IPS-NIHi7 (cell line): Measurements from ENCODE around the gene ZNF385B.

Experiments used
- DNase-seq: peaks from one replicate; pipeline ENCODE4 v3.0.0; 2012; ENCODE audit warnings: mixed read lengths; ENCODE audit errors: extremely low spot score

The ZNF385B gene

DNA sequence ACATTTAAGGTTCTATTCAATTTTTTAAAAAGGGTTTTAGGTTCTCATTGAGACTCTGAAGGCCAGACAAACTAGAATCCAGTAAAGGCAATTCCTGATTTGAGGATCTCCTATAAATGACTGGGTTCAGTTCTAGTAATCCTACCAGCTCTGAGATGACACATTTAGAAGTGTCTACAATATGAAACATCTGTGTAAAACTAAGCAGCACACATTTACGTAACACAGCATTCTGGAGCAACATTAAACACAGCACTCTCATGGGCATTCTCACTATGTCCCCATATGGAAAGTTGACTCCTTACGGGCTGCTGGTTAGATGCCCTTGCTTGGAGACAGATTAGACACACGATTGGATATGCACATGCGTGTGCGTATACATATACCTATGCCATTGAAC is 114.4 kb downstream of the ZNF385B start:
- DNase-seq: no peak

DNA sequence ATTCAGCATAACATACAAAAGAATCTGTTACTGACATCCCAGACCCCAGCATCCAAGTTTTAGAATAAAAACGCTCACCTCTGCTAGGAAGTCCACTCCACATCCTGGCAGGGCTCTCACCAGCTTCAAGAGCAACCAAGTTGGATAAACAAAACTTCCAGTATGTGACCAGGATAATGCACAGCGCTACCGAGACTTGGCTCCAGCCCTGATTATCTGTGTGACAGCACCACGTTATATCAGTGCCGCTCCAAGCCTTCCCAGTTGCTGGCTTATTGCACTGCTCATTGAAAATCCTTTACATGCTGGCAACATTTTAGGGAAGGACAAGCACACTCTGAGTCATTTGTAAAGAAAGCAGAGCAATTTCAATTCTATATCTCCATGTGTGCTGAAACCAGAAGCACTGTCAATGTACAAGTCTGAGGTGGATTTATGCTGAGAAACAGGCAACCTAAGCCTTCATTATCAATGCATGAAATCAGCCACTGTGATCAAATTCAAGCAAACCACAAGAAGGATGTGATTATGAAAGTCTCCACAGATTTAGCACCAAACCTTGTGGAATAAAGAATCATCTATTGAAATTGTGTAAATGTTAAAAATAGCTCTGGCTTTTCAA is 115.7 kb downstream of the ZNF385B start:
- DNase-seq: no peak

DNA sequence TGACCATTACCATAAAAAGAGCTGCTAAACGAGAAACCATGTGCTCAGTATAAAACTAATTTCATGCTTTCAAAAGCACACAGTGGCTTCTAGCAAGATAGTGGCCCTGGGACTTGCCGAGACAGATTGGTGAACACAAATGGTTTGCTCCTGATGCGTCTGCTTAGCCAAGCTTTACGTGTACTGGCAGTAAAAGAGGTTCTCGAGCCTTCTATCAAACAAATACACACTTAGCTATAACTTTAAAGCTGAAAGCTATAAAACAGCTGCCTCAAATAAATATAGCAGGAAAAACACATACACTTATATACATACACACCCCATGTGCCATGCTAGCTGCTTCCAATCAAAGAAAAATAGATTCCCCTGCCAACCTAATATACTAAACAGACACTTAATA is 117.0 kb downstream of the ZNF385B start:
- no peak for DNase-seq

DNA sequence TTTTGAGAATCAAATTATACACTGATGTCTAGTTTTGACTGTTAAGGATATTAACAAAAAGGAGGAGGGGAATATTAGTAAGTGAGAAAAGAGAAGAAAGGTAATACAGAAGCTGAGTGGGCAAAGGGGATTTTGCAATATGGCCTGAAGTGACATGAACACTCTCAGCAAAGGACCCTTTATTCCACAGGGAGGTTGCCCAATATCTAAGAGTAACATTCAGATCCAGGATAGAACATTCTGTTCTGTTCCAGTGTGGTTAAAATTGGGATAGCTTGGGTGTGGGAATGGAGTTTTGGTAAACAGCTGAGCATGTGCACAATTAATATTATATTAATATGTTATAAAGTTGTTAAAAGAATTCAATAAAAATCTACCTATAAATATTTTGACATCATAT is 120.1 kb downstream of the ZNF385B start:
- DNase-seq: no peak

DNA sequence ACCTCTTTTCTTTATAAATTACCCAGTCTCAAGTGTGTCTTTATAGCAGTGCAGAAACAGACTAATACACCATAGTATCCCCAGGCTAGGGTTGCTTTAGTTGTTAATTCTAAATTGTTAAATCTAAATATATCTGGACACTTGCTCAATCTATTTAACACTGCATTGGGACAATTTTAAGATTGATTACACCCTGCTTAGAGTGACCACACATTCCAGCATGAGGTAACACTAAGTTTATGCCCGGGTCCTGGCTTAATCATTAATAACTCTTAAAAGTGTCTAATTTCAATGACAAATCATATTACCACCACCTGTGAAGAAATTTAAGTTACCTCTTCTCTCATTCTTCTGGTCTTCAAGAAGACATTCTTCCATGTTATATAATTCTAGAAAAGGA is 131.4 kb downstream of the ZNF385B start:
- DNase-seq: no peak

DNA sequence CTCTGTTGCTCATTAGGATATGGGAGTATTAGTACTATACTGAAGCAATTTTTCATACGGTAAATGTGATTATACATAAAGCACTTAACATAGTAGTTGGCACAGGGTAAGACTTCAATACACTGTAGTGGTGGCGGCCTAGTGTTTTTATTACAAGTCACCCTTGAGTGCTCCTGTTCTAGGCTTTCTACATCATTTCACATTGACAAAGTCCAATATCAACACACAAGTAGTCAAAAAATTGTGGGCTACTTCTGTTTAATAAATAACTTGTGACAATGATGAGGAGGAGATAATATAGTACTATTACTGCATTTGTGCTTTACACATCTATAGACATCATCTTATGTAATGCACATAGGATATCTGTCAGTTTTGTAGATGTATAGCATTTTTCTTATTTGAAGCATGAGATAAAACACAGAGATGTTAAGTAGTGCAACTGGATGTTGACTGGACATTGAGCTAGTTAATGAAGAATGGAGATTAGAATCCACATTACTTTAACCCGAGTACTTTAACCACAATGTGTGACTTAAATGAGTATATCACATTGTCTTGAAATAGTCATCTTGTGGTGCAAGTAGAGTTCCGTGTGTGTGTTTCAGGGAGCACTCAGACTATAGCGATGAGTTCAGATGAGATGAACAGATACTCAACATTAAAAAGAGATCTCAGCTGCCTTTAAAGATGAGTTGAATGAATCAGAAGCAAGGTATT is 134.8 kb downstream of the ZNF385B start:
- no peak for DNase-seq

DNA sequence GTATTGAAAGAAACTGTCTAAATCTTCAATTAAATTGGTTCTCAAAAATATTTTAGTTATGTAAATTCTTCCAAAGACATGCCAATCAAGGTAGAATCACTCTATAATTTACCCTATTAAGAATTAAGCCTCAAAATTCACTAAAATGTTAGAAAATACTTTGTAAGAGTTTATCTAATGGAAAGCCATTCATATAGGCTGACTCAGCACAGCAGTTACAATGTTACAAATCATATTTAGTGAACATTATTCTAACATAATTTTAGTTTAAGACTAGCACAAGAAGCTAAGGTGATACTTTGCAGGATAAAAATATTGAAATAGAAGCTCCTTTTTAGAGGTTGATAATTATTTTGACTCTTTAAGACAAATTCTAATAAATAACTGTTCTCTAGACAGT is 137.0 kb downstream of the ZNF385B start:
- DNase-seq: no peak

DNA sequence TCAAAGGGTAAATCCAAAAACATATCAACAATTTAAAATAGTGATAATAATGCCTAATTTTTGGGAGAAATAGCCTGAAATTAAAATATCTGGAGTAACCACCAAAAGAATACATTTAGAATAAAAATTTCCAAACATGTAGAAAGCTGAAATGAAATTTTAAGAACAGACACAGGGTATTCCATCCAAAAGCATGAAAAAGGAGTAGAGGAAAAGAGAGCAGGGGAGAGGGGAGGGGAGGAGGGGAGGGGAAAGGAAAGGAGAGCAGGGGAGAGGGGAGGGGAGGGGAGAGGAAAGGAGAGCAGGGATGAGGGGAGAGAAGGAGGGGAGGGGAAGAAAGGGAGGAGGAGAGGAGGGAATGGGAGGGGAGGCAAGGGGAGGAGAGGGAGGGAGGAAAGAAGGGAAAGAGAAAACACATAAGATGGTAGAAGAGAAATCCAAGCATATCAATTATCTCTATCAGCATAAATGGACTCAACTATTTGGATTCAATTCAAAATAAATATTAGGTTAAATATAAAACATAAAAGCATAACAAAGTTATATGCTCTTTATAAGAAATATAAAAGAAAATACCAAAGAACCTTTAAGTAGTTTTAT is 141.1 kb downstream of the ZNF385B start:
- DNase-seq: no peak

DNA sequence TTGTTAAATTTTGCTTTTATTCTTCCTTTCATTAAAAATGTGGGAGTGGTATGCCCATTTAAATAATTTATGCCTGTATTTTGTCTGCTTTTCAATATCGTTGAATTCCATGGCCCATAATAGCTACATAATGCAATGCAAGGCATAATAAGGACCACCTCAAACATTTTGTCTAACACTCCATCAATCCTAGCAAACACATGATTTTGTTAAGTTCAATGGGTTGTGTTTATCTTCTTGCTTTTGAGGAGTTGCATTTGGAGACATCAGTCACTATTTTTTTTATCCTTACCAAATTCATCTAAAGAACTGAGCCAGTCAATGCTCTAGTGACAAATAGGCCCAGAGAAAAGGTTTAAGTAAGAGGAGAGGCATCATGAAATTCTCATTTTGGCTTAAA is 145.5 kb downstream of the ZNF385B start:
- DNase-seq: no peak

DNA sequence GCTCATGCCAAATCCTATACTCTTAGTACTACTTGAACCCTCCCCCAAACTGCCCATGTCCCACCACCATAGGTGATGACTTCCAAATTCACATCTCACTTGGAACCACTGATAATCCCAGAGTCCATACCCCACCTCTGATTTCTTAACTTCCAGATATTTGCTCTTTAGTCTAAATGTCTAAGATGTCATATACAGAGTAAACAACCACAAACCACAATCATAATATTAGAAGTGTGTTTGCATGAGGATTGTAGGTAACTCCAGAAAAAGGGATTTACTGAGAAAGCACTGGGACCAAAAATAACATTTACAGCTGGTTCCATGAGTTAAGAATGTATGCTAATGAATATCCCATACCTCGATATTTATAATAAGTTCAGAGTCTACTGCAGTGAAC is 146.2 kb downstream of the ZNF385B start:
- no peak for DNase-seq

DNA sequence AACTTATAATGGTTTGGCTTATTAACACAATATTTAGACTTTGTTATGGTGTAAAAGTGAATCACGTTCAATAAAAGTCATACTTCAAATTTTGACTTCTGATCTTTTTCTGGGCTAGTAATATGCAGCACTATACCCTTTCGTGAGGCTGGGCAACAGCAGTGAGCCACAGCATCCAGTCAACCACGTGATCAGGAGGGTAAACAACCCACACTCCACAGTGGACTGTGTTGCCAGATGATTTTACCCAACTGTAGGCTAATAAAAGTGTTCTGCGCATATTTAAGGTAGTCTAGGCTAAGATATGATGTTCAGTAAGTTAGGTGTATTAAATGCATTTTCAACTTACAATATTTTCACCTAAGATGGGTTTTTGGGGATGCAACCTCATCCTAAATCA is 148.6 kb downstream of the ZNF385B start:
- DNase-seq: no peak

DNA sequence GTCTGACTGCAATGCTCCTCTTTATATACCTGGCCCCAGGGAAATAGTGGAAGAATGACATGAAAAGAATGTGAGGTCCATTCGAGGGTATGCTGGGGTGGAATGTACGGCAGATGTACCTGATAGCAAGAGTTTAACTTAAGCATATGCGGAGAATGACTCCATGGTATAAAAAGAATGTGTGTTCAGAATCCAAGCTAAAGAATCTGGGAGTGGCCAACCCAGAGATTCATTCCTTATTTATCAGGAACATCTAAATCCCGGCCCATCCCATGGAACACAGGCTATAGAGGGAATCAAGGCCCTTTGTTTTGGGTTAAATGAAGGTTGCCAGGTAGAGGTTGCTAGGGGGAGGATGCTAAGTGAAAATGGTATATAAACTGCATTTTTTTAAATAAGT is 150.0 kb downstream of the ZNF385B start:
- DNase-seq: no peak

DNA sequence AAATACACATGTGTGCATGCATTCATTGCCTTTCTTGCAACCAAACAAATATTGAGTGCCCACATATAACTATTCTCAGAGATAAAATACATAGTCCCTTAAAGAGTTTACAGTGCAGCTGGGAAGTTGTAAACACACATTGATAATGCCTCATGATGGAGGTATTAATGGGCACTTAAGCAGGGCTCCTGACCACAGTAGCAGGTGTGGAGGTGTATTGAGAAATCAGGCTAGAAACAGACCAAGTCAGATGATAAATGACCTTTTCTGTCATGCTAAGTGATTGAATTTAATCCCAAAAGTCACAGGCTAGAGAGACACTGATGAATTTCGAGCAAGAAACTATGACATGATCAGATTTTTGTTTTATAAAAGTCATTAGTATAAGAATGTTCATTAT is 157.7 kb downstream of the ZNF385B start:
- DNase-seq: no peak

DNA sequence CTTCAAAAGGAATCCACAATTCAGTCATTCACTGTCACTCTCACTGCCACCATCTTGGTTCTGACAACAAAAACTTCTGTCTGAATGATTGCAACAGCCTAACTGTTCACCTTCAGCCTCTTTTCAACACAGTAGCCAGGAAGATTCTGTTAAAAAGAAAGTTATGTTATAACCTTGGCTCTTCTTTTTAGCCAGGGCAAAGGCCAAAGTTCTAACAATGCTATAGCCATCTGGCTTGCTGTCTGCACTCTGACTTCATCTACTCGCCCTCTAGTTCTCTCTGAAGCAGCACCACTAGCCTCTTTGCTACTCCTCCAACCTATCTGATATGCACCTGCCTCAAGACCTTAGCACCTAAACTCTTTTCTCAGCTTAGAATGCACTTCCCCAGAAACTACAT is 158.5 kb downstream of the ZNF385B start:
- no peak for DNase-seq

DNA sequence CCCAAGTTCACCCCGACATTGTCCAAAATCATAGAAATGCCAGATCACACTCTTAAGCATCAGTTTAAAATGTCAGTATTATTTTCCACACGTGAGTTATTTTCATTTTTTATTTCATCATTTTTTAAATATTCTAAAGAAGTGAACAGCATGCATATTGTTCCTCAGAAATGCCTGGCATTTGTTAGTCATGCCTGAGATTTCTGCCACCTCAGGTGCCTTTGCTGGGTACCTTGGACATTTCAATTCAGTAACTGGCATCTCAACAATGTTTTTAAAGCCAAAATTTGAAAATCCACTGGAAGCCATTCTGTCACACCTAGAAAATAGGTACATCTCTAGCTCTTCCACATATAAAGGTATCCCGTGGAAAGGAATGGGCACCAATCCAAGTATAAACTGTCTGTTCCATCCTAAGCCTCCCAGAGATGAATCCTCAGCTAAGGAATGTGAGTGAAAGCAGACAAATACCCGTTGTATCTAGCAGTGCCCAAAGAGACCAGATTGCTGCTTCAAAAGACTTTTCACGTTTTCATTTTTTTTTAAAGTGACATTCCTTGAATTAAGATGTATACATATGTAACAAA is 159.8 kb downstream of the ZNF385B start:
- DNase-seq: no peak

DNA sequence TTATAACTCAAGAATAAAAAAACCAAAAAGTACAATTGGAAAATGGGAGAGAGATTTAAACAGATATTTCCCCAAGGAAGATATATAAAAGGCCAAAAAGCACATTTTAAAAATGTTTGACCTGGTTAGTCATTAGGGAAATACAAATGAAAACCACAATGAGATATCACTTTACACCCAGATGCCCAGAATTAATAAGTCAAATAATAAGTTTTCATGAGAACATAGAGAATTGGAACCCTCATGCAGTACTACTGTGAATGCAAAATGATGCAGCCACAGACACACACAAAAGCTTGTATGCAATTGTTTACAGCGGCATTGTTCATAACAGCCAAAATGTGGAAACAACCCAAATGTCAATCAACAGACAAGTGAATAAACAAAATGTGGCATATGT is 165.9 kb downstream of the ZNF385B start:
- no peak for DNase-seq

DNA sequence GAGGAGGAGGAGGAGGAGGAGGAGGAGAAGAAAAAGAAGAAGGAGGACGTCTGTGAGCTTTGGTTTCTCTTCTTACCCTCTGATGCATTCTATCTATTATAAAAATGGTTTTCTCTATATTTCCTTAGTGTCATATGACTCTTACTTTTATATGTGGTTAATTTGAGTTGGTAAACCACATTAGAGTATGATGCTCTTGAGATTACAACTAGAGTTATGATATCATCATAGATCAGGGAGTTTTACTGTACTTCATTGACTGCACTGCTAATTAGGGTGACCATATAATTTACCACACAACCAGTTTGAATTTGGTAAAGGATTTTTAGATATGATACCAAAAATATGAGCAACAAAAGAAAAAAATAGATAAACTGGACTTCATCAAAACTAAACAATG is 166.4 kb downstream of the ZNF385B start:
- no peak for DNase-seq

DNA sequence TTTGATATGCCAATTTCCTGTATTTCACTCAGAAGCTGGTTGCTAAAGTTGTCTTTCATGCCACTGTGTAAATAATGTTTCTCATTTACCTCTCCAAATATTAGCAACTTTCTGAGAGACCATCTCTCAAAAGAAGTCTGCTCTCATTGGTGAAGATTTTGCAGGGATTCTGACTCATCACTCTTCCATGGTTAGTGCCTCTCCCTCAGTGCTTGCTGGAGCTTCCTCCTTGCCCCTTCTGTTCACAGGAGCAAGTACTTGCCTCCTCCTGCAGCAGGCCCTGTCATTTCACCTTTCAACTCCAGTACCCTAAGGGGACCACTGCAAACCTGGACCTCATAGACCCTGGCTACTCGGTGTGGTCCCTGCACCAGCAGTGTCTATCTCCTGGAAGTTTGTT is 168.8 kb downstream of the ZNF385B start:
- DNase-seq: peak; percentile 27

DNA sequence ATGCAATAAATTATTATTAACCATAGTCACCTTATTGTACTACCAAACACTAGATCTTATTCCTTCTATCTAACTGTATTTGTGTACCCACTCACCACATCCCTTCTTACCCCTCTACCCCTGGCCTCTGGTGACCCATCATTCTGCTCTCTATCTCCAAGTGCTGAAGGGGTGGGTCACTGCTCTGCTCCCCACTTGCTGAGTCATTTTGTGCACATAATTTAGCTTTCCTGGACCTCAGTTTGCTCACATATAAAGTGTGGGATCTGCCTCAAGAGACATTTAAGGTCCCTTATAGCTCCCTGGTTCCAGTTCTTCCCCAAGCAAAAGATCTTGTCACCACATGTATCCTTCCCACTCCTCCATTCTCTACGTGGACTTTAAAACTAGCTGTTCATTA is 169.4 kb downstream of the ZNF385B start:
- DNase-seq: no peak

DNA sequence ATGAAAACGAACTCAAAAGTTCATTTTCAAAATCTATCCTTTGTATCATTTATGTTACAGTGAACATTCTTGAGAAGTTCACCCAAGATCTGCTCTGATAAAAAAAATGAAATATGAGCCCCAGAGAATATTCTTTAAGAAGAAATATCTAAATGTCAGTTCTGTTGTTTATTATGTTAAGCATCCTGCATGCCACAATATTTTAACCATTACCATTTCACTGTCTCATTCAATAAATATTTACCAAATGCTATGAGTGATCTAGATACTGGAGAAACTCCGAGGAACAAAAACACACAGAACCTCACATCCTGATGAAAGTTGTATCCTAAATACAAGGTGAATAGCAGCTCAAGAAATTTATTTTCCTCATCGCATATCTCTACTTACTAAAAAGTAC is 170.2 kb downstream of the ZNF385B start:
- no peak for DNase-seq

DNA sequence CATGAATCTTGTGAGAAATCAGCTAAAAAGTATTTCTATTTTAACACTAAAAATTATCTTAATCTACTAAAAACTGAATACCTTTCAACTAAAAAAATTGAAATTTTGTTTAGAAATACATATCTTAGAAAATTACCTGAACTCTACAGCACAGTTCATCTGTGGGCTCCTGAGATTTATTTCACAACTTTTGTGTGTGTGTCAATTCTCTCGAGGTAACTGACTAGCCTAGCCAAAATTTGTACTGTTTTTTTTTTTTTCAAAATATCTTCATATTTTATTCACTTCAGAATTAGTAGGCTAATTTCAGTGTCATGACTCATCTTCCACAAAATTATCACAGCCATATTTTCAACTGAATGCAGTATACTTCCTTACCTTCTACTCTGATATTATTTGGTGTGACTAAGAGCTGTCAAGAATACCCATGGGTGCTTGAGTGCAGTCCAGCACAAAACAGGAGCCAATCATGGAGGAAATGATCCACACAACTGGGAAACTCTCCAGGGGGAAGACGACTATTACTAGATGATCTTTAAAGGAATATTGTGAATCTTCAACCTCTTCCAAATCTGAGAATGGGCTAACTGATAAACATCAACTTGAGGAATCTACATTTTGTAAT is 174.6 kb downstream of the ZNF385B start:
- no peak for DNase-seq

DNA sequence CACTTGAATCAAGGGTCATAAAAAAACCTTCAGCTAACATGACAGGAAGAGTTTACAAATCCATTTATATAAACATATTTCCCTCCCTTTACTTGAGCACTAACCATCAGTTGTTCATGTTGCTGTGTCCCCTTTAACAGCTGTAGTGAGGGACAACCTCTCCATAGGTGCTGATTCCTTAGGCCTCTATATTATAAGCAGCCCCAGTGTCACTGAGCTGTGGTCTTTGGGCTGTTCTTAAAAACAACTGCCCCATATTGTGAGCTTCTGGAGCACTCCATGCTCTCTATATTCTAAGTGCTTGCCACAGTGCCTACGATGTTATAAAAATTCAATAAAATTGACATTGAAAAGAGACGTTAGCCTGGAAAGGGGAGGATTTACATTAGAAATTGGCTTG is 175.3 kb downstream of the ZNF385B start:
- DNase-seq: no peak

DNA sequence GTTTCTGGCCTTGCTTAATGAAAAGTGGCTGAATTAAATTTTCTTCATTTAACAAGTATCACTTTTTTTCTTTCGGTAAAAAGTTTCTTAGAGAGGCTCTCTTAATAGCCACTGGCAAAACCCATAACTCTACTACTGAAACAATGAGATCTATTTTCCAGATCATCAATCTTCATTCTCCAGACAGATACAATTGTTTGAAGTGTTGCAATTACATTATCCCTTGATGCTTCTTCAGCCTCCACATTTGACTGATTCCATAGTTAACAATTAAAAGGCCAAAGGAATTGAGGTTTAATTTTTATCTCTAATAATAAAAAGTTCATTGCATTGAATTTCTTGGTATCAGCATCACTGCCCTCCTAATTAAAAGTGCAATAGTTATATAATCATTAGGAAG is 176.3 kb downstream of the ZNF385B start:
- no peak for DNase-seq
